ENCODE measurements around the gene TMEM200B.

GRCh38 chr1:29145739-29146437 lies 22.2 kb upstream of the TMEM200B start:
- TF ChIP-seq CTCF (IDR thresholded peaks at IDR 0.05 in 2 of 3, conservative IDR thresholded peaks at IDR 0.05 in 1 of 3; ENCODE audit: borderline replicate concordance in 1 of 3, insufficient read depth in 1 of 3, low read depth in 2 of 3, low read length in 2 of 3) (no peak), POLR2A (IDR thresholded peaks at IDR 0.05; ENCODE audit: borderline replicate concordance, extremely low read depth, insufficient read depth, insufficient read length) (no peak), POLR2AphosphoS5 (IDR thresholded peaks at IDR 0.05; ENCODE audit: low read depth, low read length) (peak; percentile 51), CEBPB (IDR thresholded peaks at IDR 0.05; ENCODE audit: low read depth) (no peak), ZBTB33 (IDR thresholded peaks at IDR 0.05; ENCODE audit: extremely low read depth, insufficient replicate concordance, low read length) (no peak), ZFX (IDR thresholded peaks at IDR 0.05) (no peak), ATF3 (IDR thresholded peaks at IDR 0.05) (no peak), YY1 (IDR thresholded peaks at IDR 0.05; ENCODE audit: extremely low read depth, insufficient replicate concordance, low read depth, low read length) (no peak), RAD21 (IDR thresholded peaks at IDR 0.05; ENCODE audit: low read depth) (no peak), EZH2 (IDR thresholded peaks at IDR 0.05) (no peak), MAX (IDR thresholded peaks at IDR 0.05) (no peak)

All from HCT116 (cell line).